ENCODE results near the gene SLC26A1.

SLC26A1 gene

DNA sequence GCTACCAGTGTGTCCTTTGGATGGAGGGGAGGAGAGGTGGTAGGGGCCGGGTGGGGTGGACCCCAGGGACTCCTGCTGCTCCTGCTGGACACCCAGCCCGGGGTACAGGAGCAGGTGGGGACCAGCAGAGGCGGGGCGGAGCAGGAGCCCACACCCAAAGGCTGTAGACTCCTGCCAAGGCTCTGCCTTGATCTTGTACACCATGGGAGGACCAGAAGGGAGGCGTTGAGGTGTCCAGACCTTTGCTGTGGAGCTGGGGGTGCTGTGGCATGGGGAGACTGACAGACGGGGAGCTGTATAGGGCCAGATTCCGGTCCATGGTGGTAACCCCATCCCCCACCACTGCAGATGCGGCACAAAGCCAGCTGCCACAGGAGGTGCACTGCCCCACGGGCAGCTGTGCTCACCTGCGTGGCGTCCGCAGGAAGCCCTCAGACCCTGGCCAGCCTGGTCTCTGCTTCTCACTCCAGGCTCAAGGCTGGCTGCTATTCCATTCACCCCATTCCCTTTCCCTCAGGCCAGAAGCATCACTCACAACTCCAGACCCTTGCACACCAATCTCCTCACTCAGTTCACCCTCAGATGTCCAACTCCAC lies 5.0 kb upstream of the SLC26A1 start:
- no peak for DNase-seq

DNA sequence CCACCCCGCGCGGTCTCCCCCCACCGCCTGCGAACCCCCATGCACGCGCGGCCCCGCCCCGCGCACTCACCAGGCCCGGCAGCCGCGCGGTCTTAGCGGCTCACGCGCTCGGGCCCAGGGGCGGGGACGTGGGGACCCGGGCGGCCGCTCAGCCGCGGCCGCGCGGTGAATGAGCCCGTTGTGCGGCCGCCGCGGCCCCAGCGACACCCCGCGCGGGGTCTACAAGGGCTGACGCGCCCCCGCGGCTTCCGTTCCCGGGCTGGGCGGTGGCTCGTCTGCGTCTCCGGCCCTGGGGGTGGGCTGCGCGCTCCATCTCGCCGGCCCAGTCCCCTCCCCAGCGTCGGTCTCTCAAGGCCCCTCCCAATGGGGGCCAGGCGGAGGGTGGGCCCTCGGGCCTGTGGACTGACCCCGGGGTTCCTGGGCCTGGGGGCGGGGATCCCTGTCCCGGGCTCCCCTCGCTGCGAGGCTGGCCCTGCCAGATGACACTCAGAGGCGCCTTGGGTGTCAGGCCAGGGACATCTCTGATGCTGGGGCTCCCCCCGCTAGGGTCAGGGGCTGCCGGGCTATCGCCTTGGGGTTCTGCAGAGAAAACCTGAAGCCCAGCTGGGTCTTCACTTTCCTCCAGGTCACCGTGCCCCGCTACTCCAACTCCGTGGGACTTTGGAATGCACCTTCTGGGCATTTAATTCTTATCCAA lies 4.3 kb upstream of the SLC26A1 start:
- DNase-seq = no peak

DNA sequence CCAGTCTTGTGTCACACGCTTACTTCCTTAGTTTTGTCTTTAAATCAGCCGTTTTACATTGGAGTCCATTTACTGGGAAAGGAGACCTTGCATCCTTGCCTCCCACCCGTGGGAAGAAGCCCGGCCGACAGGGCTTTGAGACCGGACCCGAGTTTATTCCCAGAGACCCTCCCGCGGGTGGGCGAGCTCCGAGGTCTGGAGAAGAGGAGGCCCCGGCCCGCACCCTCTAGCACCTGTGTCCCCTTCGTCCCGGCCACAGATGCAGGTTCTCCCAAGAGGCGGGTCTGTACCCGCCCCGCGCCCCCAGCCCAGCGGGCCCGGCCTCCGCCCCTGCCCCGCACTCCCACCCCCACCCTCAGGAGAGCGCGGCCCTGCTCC lies 3.8 kb upstream of the SLC26A1 start:
- no peak for DNase-seq

DNA sequence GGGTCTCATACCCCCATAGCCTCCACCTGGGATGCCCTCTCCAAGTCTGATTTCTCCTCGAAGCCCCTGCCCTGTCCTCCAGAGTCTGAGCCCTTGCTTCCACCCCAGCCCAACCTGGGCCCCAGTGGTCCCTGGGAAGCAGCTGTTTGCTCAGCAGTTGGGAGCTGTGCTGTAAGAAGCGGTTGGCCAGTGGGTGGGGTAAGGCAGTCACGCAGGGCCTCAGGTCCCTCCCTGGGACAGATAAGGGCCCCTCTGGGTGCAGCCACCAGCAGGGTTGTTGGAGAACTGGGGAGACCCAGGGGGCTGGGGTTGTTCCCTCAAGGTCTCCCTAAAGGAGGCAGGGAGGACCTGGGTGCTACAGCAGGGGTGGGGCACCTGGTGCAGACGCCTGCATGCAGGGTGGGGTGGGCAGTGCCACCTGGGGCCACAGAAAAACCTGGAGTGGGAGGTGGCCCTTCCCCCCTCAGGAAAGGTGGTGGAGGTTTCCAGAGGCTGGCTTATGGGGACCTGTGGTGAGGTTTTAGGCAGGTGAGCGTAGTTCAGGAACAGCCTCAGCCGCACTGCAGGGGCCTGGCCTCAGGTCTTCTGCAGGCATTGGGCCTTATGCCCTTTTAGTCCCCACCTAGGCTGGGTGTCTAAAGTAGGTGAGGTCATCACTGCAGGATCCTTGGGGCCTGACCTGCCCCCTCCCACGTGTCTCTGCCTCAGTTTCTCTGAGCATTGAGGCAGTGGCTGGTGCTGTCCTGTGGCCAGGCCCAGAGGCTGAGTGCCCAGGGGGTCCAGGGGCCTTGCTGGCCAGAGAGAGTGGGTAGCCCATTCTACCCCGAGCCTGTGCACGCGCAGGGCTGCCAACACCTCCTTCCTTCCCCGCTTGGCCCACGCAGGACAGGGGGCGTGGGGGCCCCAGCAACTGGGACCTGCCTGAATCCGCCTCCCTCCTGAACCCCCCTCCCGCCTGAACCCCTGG lies 3.1 kb upstream of the SLC26A1 start:
- no peak for DNase-seq

DNA sequence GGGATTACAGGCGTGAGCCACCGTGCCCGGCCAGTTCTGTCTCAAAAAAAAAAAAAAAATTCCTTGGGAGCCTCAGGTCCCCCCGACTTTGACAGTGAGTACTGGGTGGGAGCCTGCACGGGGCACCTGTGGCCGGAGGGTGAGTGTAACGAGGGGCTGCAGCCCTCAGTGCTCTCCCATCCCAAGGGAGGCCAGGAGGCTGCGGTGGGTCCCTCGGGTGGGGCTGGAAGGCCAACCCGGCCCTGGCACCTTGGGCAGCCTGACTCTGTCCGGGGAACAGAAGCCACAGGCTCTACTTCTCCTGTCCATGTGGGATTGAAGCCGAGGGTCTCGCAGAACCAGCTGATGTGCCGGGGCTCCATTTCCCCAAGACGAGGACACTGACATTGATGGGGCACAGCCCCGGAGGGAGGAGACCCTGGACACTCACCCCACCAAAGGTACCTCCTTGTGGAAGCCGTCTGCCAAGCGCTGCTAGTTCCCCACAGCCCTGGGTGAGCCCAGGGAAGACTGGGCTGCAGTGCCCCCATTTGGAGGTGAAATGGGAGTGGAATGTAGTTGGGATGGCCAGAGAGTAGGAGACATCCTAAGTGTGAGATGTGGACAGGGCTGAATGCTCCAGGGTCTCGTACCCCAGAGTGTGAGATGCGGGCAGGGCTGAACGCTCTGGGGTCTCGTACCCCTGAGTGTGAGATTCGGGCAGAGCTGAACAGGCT lies 2.3 kb upstream of the SLC26A1 start:
- no peak for DNase-seq

DNA sequence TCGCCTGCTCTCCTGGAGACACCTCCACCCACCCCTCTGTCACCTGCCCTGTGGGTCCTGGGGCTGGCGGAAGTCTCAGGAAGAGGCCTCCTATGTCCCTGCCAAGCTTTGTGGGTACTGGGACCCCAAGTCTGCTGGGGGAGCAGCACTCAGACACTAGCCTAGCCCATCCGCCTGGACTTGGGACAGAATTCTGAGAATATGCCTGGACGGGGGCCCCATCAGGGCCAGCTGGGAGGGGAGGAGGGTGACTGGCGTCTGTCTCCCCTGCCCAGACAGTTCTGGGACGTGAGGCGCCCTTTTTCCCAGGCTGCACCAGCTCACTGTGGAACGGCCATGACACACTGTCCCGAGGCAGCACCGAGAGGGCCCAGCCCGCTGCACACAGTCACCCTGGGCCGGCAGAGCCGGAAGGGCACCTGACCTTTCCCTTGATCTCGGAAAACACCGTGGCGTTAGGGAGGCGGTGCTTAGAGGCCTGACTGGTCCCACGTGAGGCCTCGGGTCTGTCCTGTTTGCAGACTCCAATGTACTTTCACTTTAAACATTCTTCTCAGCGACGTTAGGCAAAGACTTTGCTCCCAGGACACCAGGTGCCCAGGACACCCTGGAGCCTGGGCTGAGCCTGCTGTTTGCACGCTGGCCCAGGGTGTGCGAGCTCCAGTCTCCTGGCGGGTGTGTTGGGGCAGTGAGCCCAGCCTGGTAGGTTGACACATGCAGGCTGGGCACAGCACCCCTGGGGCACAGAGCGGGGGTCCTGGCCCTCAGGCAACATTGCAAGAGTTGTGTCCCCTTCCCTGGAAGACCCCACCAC lies 700 bp downstream of the SLC26A1 start:
- DNase-seq = no peak

DNA sequence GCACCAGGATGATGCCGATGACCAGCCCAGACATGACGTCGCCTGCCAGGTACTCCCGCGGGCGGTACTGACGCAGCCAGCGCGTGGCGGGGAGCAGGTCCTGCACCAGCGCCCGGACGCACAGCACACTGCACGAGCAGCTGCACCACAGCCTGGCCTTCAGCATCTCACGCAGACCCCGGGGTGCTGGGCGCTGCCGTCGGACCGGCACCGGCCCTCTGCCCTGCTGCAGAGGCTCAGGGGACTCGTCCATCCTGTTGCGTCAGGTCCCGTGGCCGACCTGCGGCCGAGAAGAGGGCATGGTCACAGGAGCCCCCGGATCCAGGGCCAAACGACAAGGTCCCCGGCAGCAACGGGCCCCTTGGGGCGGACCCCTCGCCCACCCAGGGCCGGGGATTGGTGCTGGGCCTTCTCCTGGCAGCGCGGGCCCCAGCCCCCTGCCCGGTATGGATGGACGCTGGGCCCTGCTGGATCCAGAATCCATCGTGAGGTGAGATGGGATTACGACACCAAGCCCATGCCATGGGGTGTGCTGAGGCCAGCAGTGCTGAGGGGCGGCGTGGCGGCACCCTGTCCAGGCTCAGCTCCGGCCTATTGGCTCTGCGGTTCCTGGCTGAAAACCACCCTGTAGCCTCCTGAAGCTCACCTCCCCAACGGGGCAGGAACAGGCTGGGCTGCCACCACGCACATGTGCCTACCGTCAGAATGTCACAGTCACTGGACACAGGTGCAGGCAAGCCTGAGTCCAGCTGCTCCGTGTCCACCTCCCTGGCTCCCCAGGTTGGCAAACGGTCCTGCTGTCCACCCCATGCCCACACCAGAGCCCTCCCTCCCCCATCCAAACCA lies 1.5 kb downstream of the SLC26A1 start:
- DNase-seq = no peak

DNA sequence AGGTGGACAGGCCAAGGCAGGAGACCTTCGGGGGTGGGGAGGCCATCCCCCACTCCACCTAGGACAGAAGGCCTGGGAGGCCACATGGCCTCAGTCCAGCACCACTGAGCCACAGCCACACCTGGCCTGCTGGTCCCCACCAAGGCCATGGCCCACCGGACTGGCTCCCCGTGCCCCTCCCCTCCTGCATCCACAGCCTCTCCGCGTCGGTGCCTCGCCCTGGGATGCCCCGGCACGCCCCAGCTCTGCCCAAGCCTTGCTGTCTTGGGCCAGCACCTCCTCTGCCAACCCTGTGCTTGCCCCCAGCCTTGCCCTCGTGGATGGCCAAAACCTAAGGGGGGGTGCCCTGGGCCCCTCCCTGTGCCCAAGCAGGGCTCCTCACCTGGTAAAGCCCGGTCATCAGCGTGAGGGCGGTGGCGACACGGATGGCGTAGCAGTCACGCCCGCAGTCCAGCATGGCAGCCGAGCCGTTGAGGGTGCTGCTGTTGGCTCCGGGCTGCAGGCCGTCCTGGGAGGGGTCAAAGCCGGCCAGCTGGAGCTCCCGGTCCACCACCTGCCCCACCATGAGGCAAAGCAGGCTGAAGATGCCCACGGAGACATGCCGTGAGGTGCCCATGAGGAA lies 2.3 kb downstream of the SLC26A1 start:
- DNase-seq = no peak

DNA sequence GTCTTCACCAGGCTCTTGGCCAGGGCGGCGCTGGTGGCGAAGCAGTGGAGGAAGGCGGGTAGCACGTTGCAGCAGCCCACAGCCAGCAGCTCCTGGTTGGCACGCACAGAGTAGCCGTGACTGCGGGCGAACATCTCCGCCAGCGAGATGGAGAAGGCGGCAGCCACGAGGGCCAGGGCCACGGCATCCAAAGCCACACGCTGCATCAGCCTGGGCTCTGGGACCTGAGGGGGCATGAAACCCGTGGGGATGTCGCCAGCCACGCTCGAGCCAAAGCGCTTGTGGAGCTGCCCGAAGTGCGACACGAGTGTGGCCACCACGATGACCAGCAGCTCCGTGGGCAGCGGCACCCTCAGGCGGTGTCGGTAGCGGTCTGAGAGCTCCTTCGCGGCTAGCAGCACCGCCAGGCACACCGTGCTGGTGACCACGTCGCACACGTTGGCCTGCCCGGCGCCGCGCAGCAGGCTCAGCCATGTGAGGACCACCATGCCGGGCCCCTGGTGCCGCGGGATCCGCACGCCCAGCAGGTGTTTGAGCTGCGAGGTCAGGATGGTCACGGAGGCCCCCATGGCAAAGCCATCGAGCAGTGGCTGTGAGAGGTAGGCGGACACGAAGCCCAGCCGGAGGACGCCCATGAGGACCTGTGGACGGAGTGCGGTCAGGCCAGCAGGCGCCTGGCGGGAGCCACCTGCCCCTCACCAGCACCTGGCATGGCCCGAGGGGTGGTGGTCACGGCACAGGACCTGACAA lies 3.3 kb downstream of the SLC26A1 start:
- DNase-seq = no peak

DNA sequence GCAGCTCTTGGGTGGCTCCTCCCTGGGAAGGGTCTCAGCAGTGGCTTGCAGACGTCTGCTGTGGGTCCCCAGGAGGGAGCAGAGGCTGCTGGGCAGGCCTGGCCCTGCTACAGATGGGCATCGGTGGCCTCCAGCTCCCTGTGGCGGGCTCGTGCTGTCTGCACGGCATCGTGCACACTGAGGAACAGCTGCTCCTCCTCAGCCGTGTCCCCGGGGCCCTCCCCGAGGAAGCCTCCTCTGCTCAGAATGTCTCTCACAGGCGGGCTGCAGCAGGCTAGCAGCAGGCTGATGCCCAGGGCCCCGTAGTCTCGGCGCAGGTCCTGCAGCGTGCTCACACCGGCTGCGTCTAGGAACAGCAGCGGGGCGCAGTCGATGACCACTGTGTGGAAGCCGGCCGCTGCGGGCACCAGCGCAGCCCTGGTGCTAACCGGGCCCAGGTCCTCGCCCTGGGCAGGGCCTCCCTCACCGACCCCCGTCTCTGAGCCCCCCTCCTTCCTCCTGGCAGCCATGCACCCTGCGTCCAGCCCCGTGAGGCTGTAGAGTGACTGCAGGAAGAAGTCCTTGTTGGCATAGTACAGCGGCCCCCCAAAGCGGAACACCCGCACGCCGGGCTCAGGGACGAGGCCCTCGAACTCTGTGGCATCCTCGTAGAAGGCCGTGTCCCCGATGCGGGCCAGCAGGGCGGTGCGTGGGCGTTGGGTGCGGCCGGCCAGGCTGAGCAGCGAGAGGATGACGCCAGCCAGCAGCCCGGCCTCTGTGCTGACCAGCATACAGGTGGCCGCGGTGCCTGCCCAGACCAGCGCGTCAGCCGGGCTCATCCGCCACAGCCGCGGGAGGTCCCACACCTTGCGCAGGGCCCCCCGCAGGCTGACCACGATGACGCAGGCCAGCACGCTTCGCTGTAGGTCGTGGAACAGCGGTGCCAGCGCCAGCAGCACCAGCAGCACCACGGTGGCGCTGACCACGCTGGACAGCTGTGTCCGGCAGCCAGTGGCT lies 4.2 kb downstream of the SLC26A1 start:
- DNase-seq = no peak

DNA sequence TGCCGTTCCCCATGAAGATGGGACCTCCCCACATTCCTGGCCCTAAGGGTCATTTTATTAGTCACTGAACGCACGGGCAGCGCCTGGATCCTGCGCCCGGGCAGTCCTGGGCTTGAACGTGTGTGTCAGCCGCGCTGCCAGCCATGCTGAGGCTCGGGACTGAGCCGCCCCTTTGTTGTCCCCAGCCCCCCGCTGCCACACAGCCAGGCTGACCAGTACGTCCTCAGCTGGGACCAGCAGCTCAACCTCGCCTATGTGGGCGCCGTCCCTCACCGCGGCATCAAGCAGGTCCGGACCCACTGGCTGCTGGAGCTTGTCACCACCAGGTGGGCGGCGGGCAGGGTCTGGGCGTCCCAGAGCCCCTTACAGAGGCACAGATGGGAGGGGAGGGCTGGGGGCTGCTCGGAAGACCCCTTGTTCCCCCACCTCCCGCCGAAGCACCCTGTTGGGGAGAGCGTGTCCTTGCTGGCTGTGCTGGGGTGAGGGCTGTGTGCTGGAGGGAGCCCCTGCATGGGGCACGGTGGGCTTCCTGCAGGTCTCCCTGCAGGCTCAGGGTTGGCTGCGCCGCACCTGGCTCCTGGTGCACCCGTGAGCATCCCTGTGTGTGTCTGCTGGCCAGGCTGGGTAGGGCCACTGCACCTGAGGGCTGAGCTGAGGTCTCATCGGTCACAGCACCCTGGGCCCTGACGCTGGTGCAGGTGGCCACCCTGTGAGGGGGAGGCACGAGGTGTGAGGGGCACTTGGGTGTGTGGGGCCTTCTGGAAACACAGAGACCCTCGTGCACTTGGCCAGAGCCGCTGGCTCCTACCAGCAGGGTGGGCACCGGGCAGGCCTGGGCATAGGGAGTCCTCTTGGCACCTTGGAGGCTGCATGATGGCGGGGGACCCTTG lies 5.3 kb downstream of the SLC26A1 start:
- no peak for DNase-seq

DNA sequence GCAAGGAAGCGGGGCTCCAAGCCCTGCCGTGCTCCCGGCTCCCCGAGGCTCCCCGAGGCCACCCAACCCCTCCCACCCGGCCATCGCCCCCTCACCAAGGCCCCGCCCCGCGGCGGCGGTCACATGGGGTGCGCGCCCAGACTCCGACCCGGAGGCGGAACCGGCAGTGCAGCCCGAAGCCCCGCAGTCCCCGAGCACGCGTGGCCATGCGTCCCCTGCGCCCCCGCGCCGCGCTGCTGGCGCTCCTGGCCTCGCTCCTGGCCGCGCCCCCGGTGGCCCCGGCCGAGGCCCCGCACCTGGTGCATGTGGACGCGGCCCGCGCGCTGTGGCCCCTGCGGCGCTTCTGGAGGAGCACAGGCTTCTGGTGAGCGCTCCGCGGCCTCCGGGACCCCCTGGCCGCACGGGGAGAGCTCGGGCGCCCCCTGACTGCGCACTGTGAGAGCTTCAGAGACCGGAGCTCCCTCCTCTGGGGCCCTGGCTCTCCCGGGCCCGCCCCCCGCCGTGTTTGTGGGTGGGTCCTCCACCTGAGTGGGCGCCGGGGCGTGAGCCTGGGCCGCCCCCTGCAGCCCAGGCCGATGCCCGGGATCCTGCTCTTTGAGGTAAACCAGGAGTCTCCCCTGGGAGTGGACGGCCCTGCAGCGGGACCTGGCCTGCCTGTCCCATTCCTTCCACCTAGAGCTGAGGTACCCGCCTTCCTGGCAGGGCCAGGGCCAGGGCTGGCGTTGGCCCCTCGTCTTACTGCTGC lies 6.2 kb downstream of the SLC26A1 start, which contains the start of gene IDUA:
TSS of gene IDUA (plus strand) at position 166 of the 745 bp plus-strand sequence. CDS start at position 207, 41 bp downstream.
- peak; percentile 83 for DNase-seq

DNA sequence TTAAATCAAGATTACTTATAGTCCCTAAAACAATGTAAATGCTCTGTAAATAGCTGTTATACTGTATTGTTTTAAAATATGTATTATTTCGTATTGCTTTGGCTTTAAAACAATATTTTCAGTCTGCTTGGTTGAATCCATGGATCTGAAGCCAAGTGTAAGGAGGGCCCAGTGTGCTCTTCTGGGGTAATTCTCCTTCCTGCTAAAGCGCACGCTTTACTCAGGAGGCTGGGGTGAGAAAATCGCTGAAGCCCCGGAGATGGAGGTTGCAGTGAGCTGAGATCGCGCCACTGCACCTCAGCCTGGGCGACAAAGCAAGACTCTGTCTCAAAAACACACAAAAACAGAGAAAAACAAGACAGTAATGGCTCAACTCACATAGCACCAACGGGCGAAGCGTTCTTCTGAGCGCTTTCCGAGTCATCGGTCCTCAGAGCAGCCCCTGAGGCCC lies 6.8 kb downstream of the SLC26A1 start:
- DNase-seq = no peak

DNA sequence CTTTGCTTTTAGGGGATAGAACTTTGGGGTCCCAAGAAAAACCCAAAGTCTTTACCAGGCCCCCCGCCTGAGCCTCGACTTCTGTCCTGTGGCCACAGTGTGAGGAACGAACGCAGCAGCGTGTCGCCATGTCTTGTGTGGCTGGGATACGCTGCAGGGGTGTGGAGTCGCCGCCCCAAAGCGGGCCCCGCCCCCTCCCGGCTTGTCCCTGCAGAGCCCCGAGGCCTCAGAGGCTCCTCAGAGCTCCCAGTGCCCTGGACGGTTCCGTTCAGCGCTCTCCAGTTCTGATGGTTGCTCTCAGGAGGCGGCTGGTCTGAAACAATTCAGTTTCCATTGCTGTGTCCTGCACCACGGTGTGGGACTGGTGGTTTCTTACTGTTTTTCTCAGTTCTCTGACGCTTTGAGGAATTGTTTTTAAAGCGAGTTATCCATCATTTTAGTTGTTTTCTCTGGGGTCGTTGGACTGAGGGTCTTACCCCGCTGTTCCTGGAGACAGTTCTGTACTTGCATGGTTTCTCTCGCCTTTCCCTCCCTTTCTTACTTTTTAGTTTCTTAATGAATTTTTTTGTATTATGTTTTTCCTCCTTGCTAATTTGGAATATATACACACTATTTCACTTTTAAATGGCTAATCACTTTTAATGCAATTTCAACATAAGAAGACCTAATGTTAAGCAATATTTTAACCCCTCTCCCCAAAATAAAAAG lies 7.9 kb downstream of the SLC26A1 start:
- DNase-seq = peak; percentile 69

DNA sequence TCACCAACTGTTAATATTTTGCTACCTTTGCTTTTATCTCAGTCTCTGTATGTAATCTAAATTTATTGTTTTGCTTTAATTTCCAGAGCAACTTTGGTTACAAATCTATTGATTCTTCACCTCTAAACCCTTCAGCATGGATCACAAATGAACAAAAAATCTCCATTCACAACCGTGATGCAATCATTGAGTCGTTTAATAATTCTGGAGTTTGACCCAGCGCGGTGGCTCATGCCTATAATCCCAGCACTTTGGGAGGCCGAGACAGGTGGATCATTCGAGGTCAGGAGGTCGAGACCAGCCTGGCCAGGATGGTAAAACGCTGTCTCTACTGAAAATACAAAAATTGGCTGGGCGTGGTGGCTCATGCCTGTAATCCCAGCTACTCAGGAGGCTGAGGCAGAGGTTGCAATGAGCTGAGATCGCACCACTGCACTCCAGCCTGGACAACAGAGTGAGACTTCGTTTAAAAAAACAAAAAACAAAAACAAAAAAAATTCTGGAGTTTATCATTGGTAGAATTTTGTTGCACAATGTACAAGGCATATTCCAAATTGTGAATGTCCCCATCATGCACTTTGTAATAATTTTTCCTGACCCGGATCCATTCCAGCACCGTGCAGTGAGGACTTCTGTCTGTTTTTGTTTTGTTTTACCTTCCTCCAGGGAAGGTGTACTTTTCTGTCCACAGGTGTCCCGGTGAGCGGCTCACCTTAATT lies 8.7 kb downstream of the SLC26A1 start:
- no peak for DNase-seq
